GM23338 (cell line): Measurements from ENCODE around the gene NFATC3. TPM values are rescaled to one million over a fixed set of nuclear protein-coding genes. Genes with fewer than 3 reads are reported as not detected.

Experiments
- EZH2 ChIP-seq: fragments of 200-600 bp; sonication (generic); IDR thresholded peaks from one replicate; pipeline ENCODE4 v1.8.0; 2017; ENCODE audit warnings: antibody characterized with exemption, mild to moderate bottlenecking, low read depth; ENCODE audit not compliant: unreplicated experiment
- EZH2phosphoT487 ChIP-seq: fragments of 200-600 bp; sonication (generic); IDR thresholded peaks from one replicate; pipeline ENCODE4 v1.8.1; 2018; ENCODE audit warnings: antibody characterized with exemption; ENCODE audit not compliant: unreplicated experiment
- POLR2AphosphoS5 ChIP-seq: IDR thresholded peaks from 2 replicates; pipeline ENCODE4 v1.6.1; 2016; ENCODE audit warnings: antibody characterized with exemption, low read depth
- REST ChIP-seq: IDR thresholded peaks from one replicate; pipeline ENCODE4 v1.6.1; 2018; ENCODE audit warnings: antibody characterized with exemption; ENCODE audit not compliant: unreplicated experiment
- polyA plus RNA-seq: library from polyadenylated mRNA; unstranded; fragments of >200 nt; fragmentation: Nextera tagmentation; extraction: Ambion mirVana; gene quantifications from 2 replicates; pipeline ENCODE4 v1.2.1, GENCODE V29; 2016
- total RNA-seq: library from RNA; depleted of rRNA; stranded (reverse); fragments of >200 nt; shearing (Covaris generic); gene quantifications from 2 replicates; pipeline ENCODE4 v1.2.3, GENCODE V29; 2014
- TF ChIP-seq, protein P1 (sequence below): fragments of 250-450 bp; sonication (Bioruptor Pico); IDR thresholded peaks from 2 replicates; pipeline ENCODE4 v1.5.0; 2020; ENCODE audit warnings: mild to moderate bottlenecking, moderate library complexity

NFATC3 gene
- total and polyA plus RNA-seq, 2 experiments from 2014 or later, result 9.2 to 40.9 TPM

- TF ChIP-seq REST (no peak), POLR2AphosphoS5 (no peak), EZH2 (no peak), EZH2phosphoT487 (no peak)
- TF ChIP-seq, protein P1, sequence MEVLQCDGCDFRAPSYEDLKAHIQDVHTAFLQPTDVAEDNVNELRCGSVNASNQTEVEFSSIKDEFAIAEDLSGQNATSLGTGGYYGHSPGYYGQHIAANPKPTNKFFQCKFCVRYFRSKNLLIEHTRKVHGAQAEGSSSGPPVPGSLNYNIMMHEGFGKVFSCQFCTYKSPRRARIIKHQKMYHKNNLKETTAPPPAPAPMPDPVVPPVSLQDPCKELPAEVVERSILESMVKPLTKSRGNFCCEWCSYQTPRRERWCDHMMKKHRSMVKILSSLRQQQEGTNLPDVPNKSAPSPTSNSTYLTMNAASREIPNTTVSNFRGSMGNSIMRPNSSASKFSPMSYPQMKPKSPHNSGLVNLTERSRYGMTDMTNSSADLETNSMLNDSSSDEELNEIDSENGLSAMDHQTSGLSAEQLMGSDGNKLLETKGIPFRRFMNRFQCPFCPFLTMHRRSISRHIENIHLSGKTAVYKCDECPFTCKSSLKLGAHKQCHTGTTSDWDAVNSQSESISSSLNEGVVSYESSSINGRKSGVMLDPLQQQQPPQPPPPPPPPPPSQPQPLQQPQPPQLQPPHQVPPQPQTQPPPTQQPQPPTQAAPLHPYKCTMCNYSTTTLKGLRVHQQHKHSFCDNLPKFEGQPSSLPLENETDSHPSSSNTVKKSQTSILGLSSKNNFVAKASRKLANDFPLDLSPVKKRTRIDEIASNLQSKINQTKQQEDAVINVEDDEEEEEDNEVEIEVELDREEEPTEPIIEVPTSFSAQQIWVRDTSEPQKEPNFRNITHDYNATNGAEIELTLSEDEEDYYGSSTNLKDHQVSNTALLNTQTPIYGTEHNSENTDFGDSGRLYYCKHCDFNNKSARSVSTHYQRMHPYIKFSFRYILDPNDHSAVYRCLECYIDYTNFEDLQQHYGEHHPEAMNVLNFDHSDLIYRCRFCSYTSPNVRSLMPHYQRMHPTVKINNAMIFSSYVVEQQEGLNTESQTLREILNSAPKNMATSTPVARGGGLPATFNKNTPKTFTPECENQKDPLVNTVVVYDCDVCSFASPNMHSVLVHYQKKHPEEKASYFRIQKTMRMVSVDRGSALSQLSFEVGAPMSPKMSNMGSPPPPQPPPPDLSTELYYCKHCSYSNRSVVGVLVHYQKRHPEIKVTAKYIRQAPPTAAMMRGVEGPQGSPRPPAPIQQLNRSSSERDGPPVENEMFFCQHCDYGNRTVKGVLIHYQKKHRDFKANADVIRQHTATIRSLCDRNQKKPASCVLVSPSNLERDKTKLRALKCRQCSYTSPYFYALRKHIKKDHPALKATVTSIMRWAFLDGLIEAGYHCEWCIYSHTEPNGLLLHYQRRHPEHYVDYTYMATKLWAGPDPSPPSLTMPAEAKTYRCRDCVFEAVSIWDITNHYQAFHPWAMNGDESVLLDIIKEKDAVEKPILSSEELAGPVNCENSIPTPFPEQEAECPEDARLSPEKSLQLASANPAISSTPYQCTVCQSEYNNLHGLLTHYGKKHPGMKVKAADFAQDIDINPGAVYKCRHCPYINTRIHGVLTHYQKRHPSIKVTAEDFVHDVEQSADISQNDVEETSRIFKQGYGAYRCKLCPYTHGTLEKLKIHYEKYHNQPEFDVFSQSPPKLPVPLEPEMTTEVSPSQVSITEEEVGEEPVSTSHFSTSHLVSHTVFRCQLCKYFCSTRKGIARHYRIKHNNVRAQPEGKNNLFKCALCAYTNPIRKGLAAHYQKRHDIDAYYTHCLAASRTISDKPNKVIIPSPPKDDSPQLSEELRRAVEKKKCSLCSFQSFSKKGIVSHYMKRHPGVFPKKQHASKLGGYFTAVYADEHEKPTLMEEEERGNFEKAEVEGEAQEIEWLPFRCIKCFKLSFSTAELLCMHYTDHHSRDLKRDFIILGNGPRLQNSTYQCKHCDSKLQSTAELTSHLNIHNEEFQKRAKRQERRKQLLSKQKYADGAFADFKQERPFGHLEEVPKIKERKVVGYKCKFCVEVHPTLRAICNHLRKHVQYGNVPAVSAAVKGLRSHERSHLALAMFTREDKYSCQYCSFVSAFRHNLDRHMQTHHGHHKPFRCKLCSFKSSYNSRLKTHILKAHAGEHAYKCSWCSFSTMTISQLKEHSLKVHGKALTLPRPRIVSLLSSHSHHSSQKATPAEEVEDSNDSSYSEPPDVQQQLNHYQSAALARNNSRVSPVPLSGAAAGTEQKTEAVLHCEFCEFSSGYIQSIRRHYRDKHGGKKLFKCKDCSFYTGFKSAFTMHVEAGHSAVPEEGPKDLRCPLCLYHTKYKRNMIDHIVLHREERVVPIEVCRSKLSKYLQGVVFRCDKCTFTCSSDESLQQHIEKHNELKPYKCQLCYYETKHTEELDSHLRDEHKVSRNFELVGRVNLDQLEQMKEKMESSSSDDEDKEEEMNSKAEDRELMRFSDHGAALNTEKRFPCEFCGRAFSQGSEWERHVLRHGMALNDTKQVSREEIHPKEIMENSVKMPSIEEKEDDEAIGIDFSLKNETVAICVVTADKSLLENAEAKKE (CRISPR knock-in tag), result no peak
These were observed 173.0 kb downstream of the NFATC3 start (continued) for GRCh38 chr16:68257906-68258800.
